OCI-LY7 (cell line): ENCODE results near the gene ZNF536.

Experiments used
- EZH2phosphoT487 ChIP-seq: fragments of 200-600 bp; sonication (generic); IDR thresholded peaks from 2 replicates; pipeline ENCODE4 v1.6.1; 2018; ENCODE audit warnings: low read depth, borderline replicate concordance, mild to moderate bottlenecking, mixed run types, antibody characterized with exemption, low read length, moderate library complexity, mixed read lengths
- TF ChIP-seq, protein P1 (sequence below): fragments of 200-600 bp; sonication (generic); conservative IDR thresholded peaks from 2 replicates; pipeline ENCODE4 v1.5.1; 2014; ENCODE audit warnings: mild to moderate bottlenecking, antibody characterized with exemption, low read length, moderate library complexity, mixed read lengths

GRCh38 chr19:30416375-30416774 is 44.2 kb downstream of the ZNF536 start:
- TF ChIP-seq, protein P1, sequence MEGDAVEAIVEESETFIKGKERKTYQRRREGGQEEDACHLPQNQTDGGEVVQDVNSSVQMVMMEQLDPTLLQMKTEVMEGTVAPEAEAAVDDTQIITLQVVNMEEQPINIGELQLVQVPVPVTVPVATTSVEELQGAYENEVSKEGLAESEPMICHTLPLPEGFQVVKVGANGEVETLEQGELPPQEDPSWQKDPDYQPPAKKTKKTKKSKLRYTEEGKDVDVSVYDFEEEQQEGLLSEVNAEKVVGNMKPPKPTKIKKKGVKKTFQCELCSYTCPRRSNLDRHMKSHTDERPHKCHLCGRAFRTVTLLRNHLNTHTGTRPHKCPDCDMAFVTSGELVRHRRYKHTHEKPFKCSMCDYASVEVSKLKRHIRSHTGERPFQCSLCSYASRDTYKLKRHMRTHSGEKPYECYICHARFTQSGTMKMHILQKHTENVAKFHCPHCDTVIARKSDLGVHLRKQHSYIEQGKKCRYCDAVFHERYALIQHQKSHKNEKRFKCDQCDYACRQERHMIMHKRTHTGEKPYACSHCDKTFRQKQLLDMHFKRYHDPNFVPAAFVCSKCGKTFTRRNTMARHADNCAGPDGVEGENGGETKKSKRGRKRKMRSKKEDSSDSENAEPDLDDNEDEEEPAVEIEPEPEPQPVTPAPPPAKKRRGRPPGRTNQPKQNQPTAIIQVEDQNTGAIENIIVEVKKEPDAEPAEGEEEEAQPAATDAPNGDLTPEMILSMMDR: no peak
- no peak for TF ChIP-seq EZH2phosphoT487
